ENCODE data around the gene PTPN3.
"Not testable (repeated sequence)": the region's sequence is repeated elsewhere in the genome, so short reads cannot be mapped to it uniquely, and the experiment has no call there.

DNA sequence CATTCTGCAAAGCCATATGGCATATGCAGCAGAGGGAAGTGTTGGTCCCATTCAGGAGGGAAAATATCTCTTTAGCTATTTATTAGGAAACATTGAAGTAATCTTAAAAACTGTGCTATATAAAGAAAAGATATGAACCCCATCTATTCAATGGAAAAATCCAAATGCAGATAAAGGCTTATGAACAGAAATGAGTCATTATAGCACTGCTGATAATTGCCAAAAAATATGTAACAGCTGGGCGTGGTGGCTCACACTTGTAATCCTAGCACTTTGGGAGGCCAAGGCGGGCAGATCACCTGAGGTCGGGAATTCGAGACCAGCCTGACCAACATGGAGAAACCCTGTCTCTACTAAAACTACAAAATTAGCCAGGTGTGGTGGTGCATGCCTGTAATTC lies 11.9 kb upstream of the PTPN3 start:
- TF ChIP-seq, protein P1, sequence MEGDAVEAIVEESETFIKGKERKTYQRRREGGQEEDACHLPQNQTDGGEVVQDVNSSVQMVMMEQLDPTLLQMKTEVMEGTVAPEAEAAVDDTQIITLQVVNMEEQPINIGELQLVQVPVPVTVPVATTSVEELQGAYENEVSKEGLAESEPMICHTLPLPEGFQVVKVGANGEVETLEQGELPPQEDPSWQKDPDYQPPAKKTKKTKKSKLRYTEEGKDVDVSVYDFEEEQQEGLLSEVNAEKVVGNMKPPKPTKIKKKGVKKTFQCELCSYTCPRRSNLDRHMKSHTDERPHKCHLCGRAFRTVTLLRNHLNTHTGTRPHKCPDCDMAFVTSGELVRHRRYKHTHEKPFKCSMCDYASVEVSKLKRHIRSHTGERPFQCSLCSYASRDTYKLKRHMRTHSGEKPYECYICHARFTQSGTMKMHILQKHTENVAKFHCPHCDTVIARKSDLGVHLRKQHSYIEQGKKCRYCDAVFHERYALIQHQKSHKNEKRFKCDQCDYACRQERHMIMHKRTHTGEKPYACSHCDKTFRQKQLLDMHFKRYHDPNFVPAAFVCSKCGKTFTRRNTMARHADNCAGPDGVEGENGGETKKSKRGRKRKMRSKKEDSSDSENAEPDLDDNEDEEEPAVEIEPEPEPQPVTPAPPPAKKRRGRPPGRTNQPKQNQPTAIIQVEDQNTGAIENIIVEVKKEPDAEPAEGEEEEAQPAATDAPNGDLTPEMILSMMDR (IDR thresholded peaks at IDR 0.05; ENCODE audit: low read depth, low read length, missing input control): not testable (repeated sequence)
- not testable (repeated sequence) for TF ChIP-seq HNF4A (conservative IDR thresholded peaks at IDR 0.05)
- TF ChIP-seq, protein P2, sequence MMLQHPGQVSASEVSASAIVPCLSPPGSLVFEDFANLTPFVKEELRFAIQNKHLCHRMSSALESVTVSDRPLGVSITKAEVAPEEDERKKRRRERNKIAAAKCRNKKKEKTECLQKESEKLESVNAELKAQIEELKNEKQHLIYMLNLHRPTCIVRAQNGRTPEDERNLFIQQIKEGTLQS (IDR thresholded peaks at IDR 0.05): not testable (repeated sequence)
